Measurements from ENCODE around the gene CALML3. TPM values are rescaled to one million over a fixed set of nuclear protein-coding genes. Genes with fewer than 3 reads are reported as not detected.
A peak's percentile ranks its signal among the peaks of the same experiment; 100 is the strongest.

The CALML3 gene
- total RNA-seq, 1 donor from 2014 or later, result not detected

DNA sequence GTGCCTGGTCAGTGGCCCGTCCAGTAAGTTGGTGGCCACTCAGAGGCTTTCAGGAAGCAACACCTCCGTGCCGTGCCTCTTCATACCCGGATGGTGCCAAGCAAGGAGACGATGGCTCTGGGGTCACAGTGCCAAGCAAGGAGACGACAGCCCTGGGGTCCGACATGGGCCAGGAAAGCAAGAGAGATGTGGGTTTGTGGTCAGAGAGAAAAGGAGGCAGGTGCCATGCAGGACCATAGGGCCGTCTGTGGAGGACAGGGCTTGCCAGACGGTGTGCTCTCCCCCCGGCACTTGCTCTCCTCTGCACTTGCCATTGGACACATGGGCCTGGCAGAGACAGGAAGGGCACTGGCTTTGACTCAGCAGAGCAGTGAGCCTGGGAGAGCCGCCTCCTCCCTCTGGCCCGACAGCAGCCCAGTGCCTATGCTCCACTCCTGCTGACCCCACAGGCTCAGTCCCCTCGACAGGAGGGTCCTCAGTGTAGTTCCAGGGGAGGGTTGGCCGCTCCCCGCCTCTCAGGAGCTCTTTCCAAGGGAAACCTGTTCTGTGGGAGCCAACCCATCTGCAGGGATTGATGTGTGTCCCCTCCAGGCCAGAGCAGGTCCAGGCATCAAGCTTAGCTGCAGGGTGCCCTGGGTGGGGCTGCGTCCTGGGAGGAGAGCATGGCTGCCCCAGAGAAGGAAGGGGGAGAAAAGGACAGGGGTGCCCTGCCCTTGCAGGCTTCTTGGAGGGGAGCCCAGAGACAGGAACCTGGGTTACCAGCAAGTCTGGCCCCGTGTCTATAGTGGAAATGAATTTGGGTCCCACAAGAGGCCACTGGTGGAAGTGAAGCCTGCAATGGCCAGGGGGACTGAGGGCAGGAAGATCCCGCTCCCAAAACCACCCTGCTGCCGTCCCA, 17.8 kb upstream of the CALML3 start:
- no peak for DNase-seq (ENCODE audit: low read depth)

DNA sequence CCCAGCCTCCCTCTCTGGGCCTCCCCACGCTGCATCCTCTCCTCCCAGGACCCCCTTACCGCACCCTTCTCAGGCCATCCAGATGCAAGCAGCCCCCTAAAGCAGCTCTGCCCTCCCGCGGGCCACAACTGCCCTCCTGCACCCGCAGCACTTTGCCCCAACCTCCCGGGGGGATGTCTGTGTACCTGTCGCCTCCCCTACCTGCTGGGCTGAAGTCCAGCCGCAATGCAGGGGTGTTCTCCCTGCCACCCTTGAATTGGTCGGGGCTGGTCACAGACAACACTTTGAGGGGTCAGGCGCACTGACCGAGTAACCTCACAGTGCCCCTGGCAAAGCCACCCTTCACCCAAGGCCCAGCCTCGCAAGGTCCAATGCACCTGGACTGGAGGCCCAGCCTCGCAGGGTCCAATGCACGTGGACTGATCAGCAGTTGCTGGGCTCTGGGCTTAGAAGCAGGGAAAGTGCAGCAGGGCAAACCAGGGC, 17.1 kb upstream of the CALML3 start:
- no peak for DNase-seq (ENCODE audit: low read depth)

DNA sequence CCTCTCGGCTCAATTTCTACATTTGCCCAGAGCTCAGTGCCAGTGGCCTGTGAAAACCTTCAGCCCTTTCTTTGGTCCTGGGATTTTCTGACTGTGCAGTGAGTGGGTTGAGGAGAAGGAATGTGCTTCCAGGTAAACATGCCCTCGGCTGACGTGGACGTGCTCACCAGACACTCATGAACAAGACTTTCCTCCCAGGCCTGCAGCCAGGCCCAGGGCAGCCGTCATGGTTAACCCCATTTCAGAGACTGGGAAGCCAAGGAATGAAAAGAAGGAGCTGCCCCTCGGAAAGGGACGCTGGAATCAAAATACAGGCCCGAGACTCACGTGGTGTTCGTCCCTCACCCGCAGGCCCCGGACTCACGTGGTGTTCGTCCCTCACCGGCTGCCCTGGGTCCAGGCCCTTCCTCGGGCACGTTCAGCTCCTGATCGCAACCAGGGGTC, 16.6 kb upstream of the CALML3 start:
- peak; percentile 34 for DNase-seq (ENCODE audit: low read depth)

DNA sequence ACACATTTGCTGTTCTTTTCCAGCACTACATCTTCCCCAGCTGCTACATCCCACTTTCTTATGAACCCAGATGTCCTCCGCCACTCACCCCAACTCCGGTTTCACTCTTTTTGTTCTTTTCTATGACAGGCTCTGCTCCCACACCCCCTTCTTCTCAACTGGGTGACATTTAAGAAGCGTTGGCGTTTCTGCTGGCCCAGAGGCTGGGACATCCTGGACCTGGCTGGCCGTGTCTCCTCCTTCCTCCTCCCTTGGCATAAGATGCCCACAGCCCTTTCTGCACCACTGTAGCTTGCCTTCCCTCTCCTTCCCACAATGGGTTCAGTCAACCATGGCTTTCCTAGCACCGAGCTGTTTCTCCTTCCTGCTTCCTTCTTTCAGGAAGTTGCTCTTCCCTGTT, 16.0 kb upstream of the CALML3 start:
- no peak for DNase-seq (ENCODE audit: low read depth)

DNA sequence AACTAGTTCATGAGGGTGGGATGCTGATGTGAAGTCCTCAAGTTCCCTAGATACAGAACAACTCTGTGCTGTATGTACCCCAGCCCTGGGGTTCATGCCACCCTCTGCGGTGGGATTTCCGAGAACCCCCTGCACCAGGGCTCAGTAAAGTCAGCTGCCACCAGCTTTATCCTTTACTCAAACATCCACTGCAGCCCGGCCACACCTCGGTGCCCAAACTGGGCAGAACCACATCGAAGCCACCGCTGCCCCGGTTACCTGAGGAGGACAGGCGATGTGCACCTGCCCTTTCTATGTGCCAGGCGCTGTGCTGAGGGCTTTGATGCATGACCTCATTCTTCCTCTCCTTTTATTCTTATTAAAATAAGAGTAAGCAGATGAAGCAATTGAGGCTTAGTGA, 15.5 kb upstream of the CALML3 start:
- no peak for DNase-seq (ENCODE audit: low read depth)

DNA sequence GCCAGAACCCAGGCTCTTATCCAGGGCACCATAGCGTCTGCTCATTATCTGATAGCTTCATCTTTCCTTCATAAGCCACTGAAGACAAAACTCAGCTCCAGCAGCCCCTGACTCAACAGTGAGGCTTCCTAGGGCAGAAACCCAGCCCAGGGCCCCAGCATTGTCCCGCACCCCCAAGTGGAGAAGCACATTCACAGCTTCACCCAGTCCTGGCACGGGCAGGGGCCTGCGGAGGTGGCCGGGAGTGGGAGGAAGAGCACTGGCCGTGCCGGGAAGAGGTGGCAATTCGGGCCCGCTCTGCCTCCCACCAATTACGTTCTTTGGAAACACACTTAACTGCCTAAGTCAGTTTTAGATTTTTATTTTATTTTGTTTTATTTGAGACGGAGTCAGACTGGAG, 15.1 kb upstream of the CALML3 start:
- no peak for DNase-seq (ENCODE audit: low read depth)

DNA sequence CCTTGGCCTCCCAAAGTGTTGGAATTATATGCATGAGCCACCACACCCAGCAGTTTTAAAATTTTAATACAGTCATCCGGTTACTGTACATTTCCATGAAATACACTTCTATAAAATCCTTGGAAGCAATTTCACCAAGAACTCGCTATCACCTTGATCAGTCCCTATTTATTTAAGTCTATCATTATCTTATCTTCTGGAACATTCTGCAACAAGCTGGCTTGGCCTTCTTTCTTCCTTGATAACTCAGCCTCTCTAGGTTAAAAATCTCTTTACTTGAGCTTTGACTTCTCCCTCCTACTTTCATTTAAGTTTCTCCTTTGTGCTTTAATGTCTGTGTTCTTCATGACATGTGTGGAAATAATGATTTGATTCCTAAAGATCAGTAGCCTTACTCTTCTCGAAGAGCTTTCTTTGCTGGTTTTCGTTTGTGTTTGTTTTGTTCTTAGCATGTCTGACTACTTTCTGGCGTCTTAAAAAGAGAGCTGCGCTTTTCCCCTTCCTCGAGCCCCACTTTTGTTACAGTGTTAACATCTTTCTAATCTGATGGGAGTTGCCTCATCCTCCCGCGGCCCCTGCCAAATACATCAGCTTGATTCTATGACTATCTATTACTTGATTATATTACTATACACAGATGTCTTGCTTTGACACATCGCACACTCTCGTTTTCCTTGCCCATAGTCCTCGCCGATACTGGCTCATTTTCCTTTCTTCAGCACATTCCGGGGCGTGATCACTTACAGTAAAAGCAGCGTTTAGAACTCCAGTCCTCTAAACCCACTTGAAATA, 14.3 kb upstream of the CALML3 start:
- no peak for DNase-seq (ENCODE audit: low read depth)

DNA sequence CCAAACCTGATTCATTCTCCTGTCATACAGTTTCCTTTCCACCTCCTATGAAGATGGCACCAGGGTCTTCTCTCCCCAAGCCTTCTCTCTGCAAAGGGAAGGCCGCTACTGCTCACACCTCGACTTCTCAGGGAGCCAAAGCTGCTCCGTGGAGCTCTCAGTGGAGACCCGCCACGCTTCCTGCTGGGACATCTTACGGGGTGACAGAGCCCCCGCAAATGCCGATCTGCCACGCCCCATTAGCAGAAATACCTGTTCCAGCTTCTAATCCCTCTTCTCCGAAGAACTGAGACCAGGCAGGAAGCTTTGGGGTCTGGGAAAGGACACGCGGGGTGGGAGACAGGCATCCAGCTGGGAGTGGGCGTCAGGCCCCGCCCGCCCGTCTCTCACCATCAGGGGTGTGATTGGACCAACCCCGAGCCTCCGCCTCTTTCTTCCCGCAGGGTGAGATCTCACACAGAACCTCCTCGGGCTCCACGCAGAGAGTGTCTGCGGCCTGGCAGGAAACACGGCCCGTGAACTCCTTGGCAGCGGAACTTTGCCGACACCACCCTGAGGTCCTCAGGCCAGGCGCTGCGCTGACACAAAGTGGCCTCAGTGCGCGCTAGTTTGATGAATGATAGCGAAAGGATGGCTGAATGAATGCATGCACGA, 13.4 kb upstream of the CALML3 start:
- no peak for DNase-seq (ENCODE audit: low read depth)

DNA sequence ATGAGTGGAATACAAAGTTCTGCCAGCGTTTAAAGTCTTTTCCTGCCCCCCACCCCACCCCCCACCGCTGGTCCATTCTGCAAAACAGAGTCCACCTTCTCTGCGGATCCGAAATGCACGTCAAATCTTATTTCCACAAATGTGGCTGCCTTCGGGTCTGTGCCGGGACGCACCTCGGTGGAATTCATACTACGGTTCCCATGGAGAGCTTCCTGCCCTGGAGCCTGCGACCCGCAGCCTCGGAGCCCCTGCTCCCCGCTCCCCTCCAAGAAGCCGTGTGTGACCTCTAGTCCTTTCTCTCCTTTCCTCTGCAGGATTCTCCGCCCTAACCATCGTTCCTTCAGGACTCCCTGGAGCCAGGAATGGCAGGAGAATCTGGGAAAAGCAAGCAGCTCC, 12.9 kb upstream of the CALML3 start:
- DNase-seq (ENCODE audit: low read depth), result no peak

DNA sequence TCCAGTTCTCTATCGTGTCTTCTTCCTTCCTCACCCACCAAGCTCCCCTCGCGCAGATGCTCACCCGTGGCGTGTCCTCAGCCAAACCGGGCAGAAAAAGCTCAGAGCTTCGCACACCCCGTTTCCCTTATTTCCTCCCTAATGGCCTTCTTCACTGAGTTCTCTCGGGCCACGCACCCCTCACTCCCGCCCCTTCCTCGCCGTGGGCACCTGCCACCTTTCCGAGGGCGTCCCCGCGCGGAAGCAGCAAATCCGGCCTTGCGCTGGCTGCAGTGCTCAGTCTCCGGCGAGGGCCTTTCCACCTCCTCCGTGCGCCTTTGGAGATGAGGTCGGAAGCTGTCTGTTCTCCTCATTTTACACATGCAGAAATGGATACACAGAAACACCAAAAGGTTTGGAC, 12.4 kb upstream of the CALML3 start:
- no peak for DNase-seq (ENCODE audit: low read depth)

DNA sequence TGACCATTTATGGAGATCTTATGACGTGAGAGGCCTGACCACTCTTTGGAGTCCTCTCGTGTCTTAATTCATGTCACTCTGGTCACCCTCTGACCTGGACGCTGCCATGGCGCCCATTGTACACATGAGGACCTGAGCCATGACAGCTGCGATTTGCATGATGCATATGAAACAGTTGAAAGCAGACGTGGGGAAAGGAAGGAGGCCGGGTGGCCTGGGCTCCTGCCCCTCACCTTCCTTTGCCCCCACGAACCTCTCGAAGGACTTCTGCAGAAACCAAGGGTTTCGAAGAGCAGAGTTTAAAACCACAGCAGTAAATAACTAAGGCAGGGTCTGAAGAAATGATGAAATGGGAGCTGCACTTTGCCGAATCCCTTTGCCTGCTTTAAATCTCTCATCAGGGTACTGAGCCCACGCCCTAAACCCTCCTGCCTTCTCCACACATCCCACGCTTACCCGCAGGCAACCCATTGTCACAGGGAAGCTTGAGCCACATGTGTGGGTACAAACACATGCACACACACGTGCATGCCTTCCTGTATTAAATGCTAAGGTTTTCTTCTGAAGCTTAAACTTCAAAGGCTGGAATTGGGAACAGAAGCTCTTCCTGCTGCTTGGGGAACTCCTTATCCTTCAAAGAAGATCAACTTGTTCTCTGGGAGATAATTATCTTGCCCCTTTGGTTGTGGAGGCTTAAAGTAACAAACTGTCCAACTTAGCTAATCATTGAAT, 11.7 kb upstream of the CALML3 start:
- no peak for DNase-seq (ENCODE audit: low read depth)

DNA sequence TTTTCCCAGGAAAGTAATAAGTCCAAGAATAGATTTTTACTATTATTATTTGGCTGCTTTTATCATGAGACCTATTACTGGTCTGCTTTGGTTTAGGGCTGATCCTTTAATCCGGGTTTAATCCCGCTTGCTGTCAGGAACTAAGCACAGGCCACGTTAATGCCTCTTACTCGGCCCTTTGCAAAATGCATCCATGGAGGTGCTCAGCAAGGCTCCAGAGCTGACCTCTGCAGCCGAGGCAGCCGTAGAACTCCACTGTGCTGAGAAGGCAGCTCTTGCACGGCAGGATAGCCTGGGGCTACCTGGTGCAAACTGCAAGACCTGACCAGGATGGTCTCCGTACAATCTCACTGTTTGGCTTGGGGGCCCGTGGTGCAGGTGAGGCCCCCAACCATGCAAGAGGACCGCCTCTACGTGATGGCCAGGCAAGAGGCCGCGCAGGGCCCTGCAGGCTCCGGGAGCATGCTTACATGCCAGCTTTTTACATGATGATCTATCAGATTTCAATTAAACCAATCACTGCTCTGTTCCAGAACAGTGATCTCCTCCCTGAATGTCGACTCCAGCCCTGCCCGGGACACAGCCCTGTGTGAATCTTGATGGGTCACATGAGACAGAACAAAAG, 10.4 kb upstream of the CALML3 start:
- DNase-seq (ENCODE audit: low read depth), result no peak

DNA sequence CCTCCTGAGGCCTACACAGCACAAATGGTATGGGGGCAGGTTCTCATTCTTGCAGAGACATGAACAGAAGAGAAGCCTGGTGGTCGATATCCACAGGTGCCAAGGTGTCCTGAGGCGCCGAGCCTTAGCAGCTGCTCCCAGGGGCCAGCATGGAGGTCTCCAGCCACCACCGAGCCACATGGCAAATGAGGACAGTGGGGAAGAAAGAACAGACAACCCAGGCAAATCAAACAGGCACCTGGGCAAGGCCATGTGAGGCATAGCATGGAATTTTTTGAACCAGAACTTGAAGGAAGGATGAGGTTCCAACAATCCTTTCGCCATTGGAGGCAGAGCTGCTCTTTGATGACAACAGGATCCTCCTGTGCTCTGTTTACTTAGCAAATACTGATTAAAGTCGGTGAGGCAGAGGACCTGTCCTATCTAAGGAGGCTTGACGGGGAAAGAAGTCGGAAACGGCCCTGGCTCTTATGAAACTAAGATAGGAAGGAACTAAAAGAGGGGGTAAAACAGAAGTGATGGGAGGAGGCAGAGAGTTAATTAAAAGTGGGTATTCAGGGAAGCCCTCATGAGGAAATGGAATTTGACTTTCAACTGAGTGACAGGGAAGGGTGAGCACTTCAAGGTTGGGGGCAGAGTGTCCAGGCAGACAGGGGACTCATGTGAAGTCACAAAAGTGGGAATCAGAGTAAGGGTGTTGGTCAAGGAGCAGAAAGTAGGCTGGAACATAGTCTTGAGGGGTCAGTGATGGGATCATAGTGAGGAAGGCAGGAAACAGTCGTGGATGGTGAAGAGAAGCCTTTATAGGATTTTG, 8.6 kb upstream of the CALML3 start:
- no peak for DNase-seq (ENCODE audit: low read depth)

DNA sequence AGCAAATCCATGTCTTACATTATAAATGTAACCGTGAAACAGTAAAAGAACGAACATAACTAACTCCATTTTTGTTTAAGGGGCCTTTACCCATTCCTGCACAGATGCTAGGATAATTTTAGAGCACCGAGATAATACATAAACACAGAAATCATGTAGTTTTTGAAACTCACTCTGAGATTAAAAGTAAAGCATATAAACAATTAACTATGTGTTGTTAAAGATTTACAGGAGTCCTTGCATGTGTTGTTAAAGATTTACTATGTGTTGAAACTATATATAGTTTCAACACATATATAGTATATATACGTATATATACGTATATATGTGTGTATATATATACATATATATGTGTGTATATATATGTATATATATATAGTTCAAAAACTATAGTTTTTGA, 7.2 kb upstream of the CALML3 start:
- peak; percentile 17 for DNase-seq (ENCODE audit: low read depth)

DNA sequence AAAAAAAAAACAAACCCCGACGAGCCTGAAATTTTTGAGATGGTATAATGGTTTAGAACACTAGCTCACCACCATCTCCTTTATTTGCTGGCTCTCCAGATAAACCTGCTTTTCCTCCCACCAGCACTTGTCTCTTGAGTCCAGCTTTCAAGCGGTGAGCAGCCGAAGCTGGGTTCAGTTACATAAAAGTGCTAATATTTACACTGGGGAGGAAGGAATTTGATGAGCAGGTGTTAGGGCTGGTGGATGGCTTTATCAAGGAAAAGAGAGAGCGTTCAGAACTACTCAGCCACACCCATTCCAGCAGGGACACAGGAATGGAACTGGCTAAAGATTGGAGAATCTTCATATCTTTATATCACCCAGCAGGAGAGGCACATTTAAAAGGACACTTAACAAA, 6.6 kb upstream of the CALML3 start:
- no peak for DNase-seq (ENCODE audit: low read depth)

DNA sequence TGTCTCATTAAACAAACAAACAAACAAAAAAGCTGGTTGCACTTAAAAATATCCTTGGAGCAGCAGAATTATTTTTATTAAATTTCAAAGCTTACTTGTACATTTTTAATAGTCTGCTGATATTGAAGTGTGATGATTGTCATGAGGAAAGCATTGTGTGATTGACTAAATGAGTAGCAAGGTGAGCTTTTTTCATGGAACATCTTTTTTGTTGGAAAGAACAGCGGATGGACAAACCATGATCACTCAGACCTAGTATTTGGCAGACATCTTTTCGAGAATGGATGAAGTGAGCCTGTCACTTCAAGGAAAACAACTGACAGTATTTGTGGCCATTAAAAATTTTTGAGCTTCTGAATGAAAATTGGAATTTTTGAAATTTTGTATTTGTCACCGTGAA, 5.7 kb upstream of the CALML3 start:
- no peak for DNase-seq (ENCODE audit: low read depth)

DNA sequence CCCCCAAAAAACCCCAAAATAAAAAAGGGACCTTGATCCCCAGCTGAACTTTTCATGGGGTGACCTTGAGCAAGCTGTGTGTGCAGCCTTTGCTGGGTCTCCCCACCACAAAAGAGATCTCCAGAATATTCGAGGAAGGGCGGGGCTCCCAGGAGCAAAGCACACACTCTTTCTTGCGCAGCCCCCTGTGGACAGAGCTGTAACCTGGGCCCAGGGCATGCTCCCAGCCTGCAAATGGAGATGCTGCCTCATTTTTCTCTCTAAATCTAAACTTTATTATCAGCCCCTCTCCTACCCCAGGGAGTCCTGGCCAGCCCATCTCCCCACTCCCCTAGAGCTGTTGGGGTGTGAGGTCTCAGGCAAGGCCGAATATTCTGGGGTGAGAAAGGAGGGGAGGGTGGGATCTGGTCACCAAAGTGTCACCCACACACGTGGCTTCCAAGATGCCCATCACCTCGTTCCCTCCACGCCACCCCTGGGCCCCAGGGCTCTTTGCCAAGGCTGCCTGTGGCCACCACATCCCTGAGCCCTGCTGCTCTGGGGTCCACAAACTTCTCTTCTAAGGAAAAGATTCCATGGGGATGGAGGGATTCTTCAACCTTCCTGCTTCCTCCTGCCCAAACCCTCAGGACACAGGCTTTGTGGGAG, 1.7 kb upstream of the CALML3 start:
- no peak for DNase-seq (ENCODE audit: low read depth)

DNA sequence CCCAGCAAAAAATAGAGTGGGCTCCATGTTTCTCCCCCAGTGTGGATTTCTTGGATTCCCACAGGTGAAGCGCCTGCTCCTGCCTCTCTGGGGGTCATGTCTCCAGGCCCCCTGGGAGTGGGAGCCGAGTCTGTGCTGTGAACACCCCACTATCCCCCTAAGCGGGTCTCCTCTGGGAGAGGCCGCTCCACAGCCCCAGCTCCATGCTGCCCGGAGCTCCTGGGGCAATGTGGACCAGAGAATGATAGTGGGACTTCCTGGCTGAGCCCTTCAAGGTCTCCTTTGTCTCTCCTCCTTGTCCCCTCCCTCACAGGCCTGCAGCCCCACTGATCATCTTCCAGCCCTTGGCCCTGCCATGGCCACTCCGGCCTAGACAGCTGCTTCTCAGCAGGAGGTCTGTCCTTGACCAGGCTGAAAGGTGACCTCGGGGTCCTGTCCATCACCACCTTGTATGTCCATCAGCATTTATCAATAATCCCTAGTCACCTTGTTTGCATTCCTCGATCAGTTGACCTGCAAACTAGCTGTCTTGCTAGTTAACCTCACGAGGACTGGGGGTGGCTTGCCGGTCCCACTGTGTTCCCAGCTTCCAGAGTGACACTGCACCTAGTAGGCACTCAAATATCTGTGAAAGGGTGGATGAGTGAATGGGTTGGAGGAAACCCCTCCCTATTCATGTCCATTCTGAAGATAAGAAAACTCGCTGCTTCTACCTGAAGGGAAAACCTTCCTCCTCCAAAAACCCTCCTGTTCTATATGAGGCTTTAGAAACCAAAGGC, 776 bp upstream of the CALML3 start:
- DNase-seq (ENCODE audit: low read depth), result no peak
